ENCODE results near the gene SPP1. TPM values are rescaled to one million over a fixed set of nuclear protein-coding genes. Genes with fewer than 3 reads are reported as not detected.

Gene SPP1
- total RNA-seq, 1 donor from 2014 or later, result 3.7 TPM

GRCh38 chr4:88001871-88002270 is 26.4 kb downstream of the SPP1 start:
- Mint-ChIP-seq H3K4me1 (ENCODE audit: low read depth) (peaks cover 1% of the 10 kb centered on the region), H3K27me3 (peaks cover 33% of the 10 kb centered on the region), H3K9me3 (ENCODE audit: low read depth) (no peaks in the 10 kb centered on the region), H3K27ac (no peak overlapping the region), H3K36me3 (ENCODE audit: insufficient read depth) (no peaks in the 10 kb centered on the region), H3K4me3 (ENCODE audit: low read depth) (no peak overlapping the region)
- no peak for DNase-seq (ENCODE audit: low spot score, unreplicated experiment)
- no peak for TF ChIP-seq CTCF (IDR thresholded peaks at IDR 0.05; ENCODE audit: unreplicated experiment)

- H3K36me3 Mint-ChIP-seq (ENCODE audit: insufficient read depth), result no peaks in the 10 kb centered on the region
- H3K4me1 Mint-ChIP-seq (ENCODE audit: low read depth), result peaks cover 3% of the 10 kb centered on the region
- H3K27me3 Mint-ChIP-seq, result peaks cover 36% of the 10 kb centered on the region
- H3K4me3 Mint-ChIP-seq (ENCODE audit: low read depth), result no peak overlapping the region
- no peak for TF ChIP-seq CTCF (IDR thresholded peaks at IDR 0.05; ENCODE audit: unreplicated experiment)
- no peak for DNase-seq (ENCODE audit: low spot score, unreplicated experiment)
- no peaks in the 10 kb centered on the region for H3K9me3 Mint-ChIP-seq (ENCODE audit: low read depth)
- H3K27ac Mint-ChIP-seq, result no peak overlapping the region
Observed at GRCh38 chr4:88002786-88003185, 27.3 kb downstream of the SPP1 start.

GRCh38 chr4:88003261-88003660 is 27.7 kb downstream of the SPP1 start:
- no peak for TF ChIP-seq CTCF (IDR thresholded peaks at IDR 0.05; ENCODE audit: unreplicated experiment)
- Mint-ChIP-seq H3K27me3 (peaks cover 36% of the 10 kb centered on the region), H3K4me3 (ENCODE audit: low read depth) (no peak overlapping the region), H3K27ac (no peak overlapping the region), H3K4me1 (ENCODE audit: low read depth) (peaks cover 3% of the 10 kb centered on the region), H3K36me3 (ENCODE audit: insufficient read depth) (no peaks in the 10 kb centered on the region), H3K9me3 (ENCODE audit: low read depth) (no peaks in the 10 kb centered on the region)
- no peak for DNase-seq (ENCODE audit: low spot score, unreplicated experiment)

GRCh38 chr4:88005076-88005475 is 29.6 kb downstream of the SPP1 start:
- H3K27ac Mint-ChIP-seq, result no peak overlapping the region
- no peak for DNase-seq (ENCODE audit: low spot score, unreplicated experiment)
- H3K4me1 Mint-ChIP-seq (ENCODE audit: low read depth), result peaks cover 13% of the 10 kb centered on the region
- H3K36me3 Mint-ChIP-seq (ENCODE audit: insufficient read depth), result no peaks in the 10 kb centered on the region
- no peak for TF ChIP-seq CTCF (IDR thresholded peaks at IDR 0.05; ENCODE audit: unreplicated experiment)
- peaks cover 36% of the 10 kb centered on the region for H3K27me3 Mint-ChIP-seq
- no peaks in the 10 kb centered on the region for H3K9me3 Mint-ChIP-seq (ENCODE audit: low read depth)
- H3K4me3 Mint-ChIP-seq (ENCODE audit: low read depth), result no peak overlapping the region

GRCh38 chr4:88005946-88006345 is 30.4 kb downstream of the SPP1 start:
- Mint-ChIP-seq H3K27ac (no peak overlapping the region), H3K4me3 (ENCODE audit: low read depth) (no peak overlapping the region), H3K27me3 (peaks cover 36% of the 10 kb centered on the region), H3K4me1 (ENCODE audit: low read depth) (peaks cover 19% of the 10 kb centered on the region), H3K36me3 (ENCODE audit: insufficient read depth) (peaks cover 2% of the 10 kb centered on the region), H3K9me3 (ENCODE audit: low read depth) (no peaks in the 10 kb centered on the region)
- no peak for TF ChIP-seq CTCF (IDR thresholded peaks at IDR 0.05; ENCODE audit: unreplicated experiment)
- no peak for DNase-seq (ENCODE audit: low spot score, unreplicated experiment)
